Astrocyte of the spinal cord (primary cell): ENCODE data around the gene MRAP.

Experiments
- DNase-seq: peaks from one replicate; pipeline ENCODE4 v3.0.0; 2011; ENCODE audit warnings: low read depth, low spot score
- H3K4me3 ChIP-seq: 2 replicates; pipeline ENCODE4 v1.5.1; 2011; ENCODE audit warnings: low read depth, mild to moderate bottlenecking, low read length, moderate library complexity
- CTCF ChIP-seq: IDR thresholded peaks from 2 replicates; pipeline ENCODE4 v1.5.1; 2012; ENCODE audit warnings: low read depth, mild to moderate bottlenecking, low read length, inconsistent platforms
- in situ Hi-C: cut with HindIII; loops from 2 replicates; pipeline ENCODE4 v1.10.0; 2017; ENCODE audit warnings: low sequenced_read_pairs

MRAP gene

GRCh38 chr21:32298148-32298559 lies 501 bp upstream of the MRAP start:
- in situ Hi-C loops, result no loop called here
- TF ChIP-seq CTCF, result no peak
- no peak for DNase-seq
- H3K4me3 ChIP-seq, result no peak overlapping the region

GRCh38 chr21:32299695-32300094 lies 1.0 kb downstream of the MRAP start:
- DNase-seq, result no peak
- no peak overlapping the region for H3K4me3 ChIP-seq
- TF ChIP-seq CTCF, result no peak
- in situ Hi-C loops, result no loop called here

GRCh38 chr21:32300117-32300681 lies 1.5 kb downstream of the MRAP start:
- no peak overlapping the region for H3K4me3 ChIP-seq
- no peak for TF ChIP-seq CTCF
- in situ Hi-C loops, result no loop called here
- DNase-seq, result no peak

GRCh38 chr21:32301596-32301995 lies 2.9 kb downstream of the MRAP start:
- DNase-seq, result no peak
- in situ Hi-C loops, result no loop called here
- no peak overlapping the region for H3K4me3 ChIP-seq
- no peak for TF ChIP-seq CTCF

GRCh38 chr21:32302560-32302959 lies 3.9 kb downstream of the MRAP start:
- H3K4me3 ChIP-seq, result no peak overlapping the region
- no peak for DNase-seq
- no peak for TF ChIP-seq CTCF
- in situ Hi-C loops, result no loop called here

- no peak for DNase-seq
- H3K4me3 ChIP-seq, result no peak overlapping the region
- no peak for TF ChIP-seq CTCF
- in situ Hi-C loops, result no loop called here
Observed at GRCh38 chr21:32303385-32303784, 4.7 kb downstream of the MRAP start.

- no peak for TF ChIP-seq CTCF
- H3K4me3 ChIP-seq, result no peak overlapping the region
- in situ Hi-C loops, result no loop called here
- DNase-seq, result no peak
Observed at GRCh38 chr21:32304998-32305397, 6.3 kb downstream of the MRAP start.
